ENCODE data around the gene MRPL19. TPM values are rescaled to one million over a fixed set of nuclear protein-coding genes. Genes with fewer than 3 reads are reported as not detected.

Gene MRPL19
- total RNA-seq, 1 donor from 2014 or later = 57.0 TPM

DNA sequence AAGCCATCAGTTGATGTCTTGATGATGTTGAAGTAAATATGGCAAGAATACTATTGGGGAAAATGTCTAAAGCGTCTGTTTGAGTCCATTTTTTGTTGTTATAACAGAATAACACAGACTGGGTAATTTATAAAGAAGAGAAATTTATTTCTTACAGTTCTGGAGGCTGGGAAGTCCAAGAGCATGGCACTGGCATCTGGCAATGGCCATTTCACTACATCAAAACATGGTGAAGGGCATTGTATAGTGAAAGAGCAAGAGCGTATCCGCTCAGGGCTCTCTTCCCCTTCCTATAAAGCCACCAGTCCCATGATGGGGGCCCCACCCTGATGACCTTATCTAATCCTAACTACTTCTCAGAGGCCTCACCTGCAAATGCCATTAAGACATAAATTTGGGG is 29.6 kb upstream of the MRPL19 start:
- TF ChIP-seq, protein P1, sequence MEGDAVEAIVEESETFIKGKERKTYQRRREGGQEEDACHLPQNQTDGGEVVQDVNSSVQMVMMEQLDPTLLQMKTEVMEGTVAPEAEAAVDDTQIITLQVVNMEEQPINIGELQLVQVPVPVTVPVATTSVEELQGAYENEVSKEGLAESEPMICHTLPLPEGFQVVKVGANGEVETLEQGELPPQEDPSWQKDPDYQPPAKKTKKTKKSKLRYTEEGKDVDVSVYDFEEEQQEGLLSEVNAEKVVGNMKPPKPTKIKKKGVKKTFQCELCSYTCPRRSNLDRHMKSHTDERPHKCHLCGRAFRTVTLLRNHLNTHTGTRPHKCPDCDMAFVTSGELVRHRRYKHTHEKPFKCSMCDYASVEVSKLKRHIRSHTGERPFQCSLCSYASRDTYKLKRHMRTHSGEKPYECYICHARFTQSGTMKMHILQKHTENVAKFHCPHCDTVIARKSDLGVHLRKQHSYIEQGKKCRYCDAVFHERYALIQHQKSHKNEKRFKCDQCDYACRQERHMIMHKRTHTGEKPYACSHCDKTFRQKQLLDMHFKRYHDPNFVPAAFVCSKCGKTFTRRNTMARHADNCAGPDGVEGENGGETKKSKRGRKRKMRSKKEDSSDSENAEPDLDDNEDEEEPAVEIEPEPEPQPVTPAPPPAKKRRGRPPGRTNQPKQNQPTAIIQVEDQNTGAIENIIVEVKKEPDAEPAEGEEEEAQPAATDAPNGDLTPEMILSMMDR (IDR thresholded peaks at IDR 0.05; ENCODE audit: borderline replicate concordance) = no peak
- no peak for DNase-seq
- no peak overlapping the region for H3K4me3 ChIP-seq
- intact Hi-C loops (cut with micrococcal nuclease) = no loop called here
- H3K4me1 ChIP-seq = no peaks in the 10 kb centered on the region
- H3K9me3 ChIP-seq (replicated peaks) = peaks cover 5% of the 10 kb centered on the region
- no peak overlapping the region for H3K27ac ChIP-seq (replicated peaks)
- no peaks in the 10 kb centered on the region for H3K36me3 ChIP-seq
- H3K27me3 ChIP-seq (ENCODE audit: low read depth) = no peaks in the 10 kb centered on the region

DNA sequence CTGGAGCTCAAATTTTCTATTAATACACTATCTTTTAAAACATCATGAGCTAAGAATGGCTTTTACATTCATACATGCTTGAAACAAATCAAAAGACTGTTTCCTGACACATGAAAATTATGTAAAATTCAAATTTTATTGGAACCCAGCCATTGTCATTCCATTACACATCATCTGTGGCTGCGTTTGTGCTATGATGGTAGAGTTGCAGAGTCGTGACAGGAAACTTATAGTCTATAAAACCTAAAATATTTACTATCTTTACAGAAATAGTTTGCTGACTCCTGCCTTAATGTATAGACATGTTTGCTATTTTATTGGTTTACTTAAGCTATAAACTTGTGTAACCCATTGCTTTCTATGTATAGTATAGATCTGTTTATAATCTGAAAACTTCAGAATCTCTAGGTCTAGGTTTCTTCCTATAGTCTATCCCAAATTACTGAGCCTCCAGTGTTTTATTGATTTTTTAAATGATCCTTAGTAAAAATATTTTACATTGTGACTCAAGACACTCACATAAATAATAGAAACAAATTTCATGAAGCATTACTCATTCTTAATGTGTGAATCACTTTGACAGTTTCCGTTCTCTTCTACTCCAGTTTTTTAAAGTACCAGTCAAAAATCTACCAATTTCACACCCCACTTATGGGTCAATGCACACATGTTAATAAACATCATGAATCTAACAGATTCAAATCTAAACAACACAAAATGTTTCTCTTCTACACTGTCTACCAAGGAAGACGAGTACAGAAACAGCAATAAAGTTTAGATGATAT is 26.4 kb upstream of the MRPL19 start:
- TF ChIP-seq, protein P1 (IDR thresholded peaks at IDR 0.05; ENCODE audit: borderline replicate concordance) = no peak
- Histone ChIP-seq H3K4me1 (no peaks in the 10 kb centered on the region), H3K4me3 (no peak overlapping the region), H3K36me3 (no peaks in the 10 kb centered on the region), H3K27ac (replicated peaks) (no peak overlapping the region), H3K9me3 (replicated peaks) (peaks cover 5% of the 10 kb centered on the region), H3K27me3 (ENCODE audit: low read depth) (peaks cover 11% of the 10 kb centered on the region)
- intact Hi-C loops (cut with micrococcal nuclease) = no loop called here
- no peak for DNase-seq

DNA sequence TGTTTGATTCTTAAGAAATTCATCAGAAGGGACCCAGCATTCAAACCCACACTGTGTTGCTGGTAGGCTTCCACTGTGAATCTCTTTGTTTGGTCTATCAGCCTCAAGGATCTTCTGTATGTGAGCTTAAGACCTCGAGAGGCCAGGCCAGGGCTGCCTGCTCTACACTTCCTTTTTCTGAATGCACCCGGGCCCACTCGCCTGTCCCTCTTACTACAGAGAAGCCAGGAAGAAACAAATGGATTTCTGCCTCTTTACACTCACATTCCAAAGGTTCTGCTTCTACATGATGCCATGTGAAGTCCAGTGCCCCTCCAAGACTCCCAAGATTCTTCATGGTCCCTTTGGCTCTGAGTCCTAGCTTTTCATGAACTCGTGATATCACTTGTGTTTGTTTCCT is 25.4 kb upstream of the MRPL19 start:
- TF ChIP-seq, protein P1 (IDR thresholded peaks at IDR 0.05; ENCODE audit: borderline replicate concordance) = no peak
- H3K4me1 ChIP-seq = no peaks in the 10 kb centered on the region
- no peaks in the 10 kb centered on the region for H3K36me3 ChIP-seq
- intact Hi-C loops (cut with micrococcal nuclease) = no loop called here
- H3K27ac ChIP-seq (replicated peaks) = no peak overlapping the region
- H3K4me3 ChIP-seq = no peak overlapping the region
- H3K27me3 ChIP-seq (ENCODE audit: low read depth) = peaks cover 11% of the 10 kb centered on the region
- no peak for DNase-seq
- H3K9me3 ChIP-seq (replicated peaks) = peaks cover 5% of the 10 kb centered on the region

DNA sequence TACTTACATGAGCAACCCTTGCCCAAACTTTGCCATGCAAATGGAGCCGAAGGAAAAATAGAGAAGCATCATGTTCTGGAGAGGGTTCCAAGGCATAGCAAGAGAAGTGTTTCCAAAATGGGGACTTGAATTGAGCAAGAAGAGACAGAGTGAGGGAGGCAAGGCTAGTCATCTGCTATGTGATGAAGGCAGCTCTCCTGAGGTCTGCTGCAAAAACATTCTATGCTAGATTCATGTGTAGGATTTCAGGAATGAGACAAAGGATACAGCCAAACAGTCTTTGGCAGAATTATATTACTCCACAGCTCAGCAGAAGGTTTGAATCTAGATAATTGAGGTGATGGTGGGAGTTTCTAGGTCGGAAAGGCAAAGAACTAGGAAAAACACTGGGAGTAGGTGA is 24.1 kb upstream of the MRPL19 start:
- no peak overlapping the region for H3K27ac ChIP-seq (replicated peaks)
- no peak for DNase-seq
- peaks cover 11% of the 10 kb centered on the region for H3K27me3 ChIP-seq (ENCODE audit: low read depth)
- H3K4me3 ChIP-seq = no peak overlapping the region
- no peaks in the 10 kb centered on the region for H3K9me3 ChIP-seq (replicated peaks)
- TF ChIP-seq, protein P1 (IDR thresholded peaks at IDR 0.05; ENCODE audit: borderline replicate concordance) = no peak
- no peaks in the 10 kb centered on the region for H3K36me3 ChIP-seq
- H3K4me1 ChIP-seq = no peaks in the 10 kb centered on the region
- intact Hi-C loops (cut with micrococcal nuclease) = no loop called here

DNA sequence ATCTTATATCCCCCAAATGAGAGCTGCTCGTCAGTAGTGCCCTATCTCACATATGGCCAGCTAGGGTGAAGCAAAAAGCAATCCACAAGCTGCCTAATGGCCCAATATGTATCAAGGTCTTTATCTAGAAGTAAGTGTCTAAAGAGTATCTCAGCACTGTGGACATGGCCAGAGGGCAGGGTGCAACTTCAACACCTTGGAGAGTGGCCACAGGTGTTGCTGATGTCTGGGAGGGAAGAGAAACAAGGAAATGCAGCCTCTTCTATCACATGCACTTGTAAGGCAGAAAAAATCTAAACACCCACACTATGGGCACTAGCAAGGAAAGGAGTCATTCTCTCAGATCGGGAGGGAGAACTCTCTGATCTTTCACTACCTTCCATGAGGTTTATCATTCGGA is 23.7 kb upstream of the MRPL19 start:
- no peaks in the 10 kb centered on the region for H3K36me3 ChIP-seq
- no peaks in the 10 kb centered on the region for H3K9me3 ChIP-seq (replicated peaks)
- TF ChIP-seq, protein P1 (IDR thresholded peaks at IDR 0.05; ENCODE audit: borderline replicate concordance) = no peak
- intact Hi-C loops (cut with micrococcal nuclease) = no loop called here
- DNase-seq = no peak
- H3K4me3 ChIP-seq = no peak overlapping the region
- H3K4me1 ChIP-seq = no peaks in the 10 kb centered on the region
- H3K27me3 ChIP-seq (ENCODE audit: low read depth) = peaks cover 11% of the 10 kb centered on the region
- no peak overlapping the region for H3K27ac ChIP-seq (replicated peaks)

Data from left ventricle myocardium inferior (tissue), 1 donor.